HFFc6 (cell line): Measurements from ENCODE around the gene SMARCAL1. TPM values are rescaled to one million over a fixed set of nuclear protein-coding genes. Genes with fewer than 3 reads are reported as not detected.

Source experiments
- DNase-seq: peaks from one replicate; pipeline ENCODE4 v3.0.0-alpha.2; 2018
- H3K27ac Mint-ChIP-seq: 2 replicates; pipeline ENCODE4 v1.8.0; 2020; ENCODE audit warnings: mild to moderate bottlenecking, mixed read lengths
- H3K27me3 Mint-ChIP-seq: 2 replicates; pipeline ENCODE4 v1.8.0; 2021; ENCODE audit warnings: mild to moderate bottlenecking, moderate library complexity, mixed read lengths; ENCODE audit not compliant: insufficient read depth
- H3K36me3 Mint-ChIP-seq: 2 replicates; pipeline ENCODE4 v1.8.0; 2021; ENCODE audit warnings: low read depth, mixed read lengths
- H3K4me1 Mint-ChIP-seq: 2 replicates; pipeline ENCODE4 v1.8.0; 2020; ENCODE audit warnings: low read depth, mixed read lengths
- H3K4me3 Mint-ChIP-seq: 2 replicates; pipeline ENCODE4 v1.8.0; 2020; ENCODE audit warnings: mild to moderate bottlenecking, moderate library complexity, mixed read lengths
- H3K9me3 Mint-ChIP-seq: 2 replicates; pipeline ENCODE4 v1.8.0; 2020; ENCODE audit warnings: mild to moderate bottlenecking, mixed read lengths
- total RNA-seq, 6 experiments: library from RNA; stranded (reverse); fragmentation: NEBNext Ultra II Directional; extraction: Animal tissue kit (Norgen Biotek cat#: 25700); gene quantifications; 2 replicates in 1 of 6; 3 replicates in 5 of 6; pipeline ENCODE4 v1.2.3, GENCODE V29; 2021
- TF ChIP-seq, protein P1 (sequence below): fragments of 200-600 bp; sonication (generic); IDR thresholded peaks from 2 replicates; pipeline ENCODE4 v1.5.0; 2021; ENCODE audit warnings: antibody characterized with exemption, mild to moderate bottlenecking

The SMARCAL1 gene
- total RNA-seq, 6 experiments from 2014 or later, result 25.6 to 33.1 (median 32.1) TPM

DNA sequence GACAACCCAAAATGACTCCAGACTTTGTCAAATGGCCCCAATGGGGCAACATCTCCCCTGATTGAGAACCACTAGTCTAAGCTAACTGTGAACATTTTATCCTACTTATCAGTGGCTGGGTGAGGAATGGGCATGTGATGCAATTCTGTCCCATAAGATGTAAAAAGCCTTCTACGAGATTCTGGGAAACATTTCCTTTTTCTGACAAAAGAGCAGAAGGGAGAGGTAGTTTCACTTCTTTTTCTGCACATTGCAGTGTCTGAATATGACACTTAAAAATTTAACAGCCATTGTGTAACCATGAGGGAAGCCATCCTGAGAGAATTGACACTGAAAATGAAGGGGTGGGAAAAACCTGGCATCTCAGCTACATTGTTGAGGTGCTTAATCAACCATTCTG is 22.7 kb upstream of the SMARCAL1 start:
- TF ChIP-seq, protein P1, sequence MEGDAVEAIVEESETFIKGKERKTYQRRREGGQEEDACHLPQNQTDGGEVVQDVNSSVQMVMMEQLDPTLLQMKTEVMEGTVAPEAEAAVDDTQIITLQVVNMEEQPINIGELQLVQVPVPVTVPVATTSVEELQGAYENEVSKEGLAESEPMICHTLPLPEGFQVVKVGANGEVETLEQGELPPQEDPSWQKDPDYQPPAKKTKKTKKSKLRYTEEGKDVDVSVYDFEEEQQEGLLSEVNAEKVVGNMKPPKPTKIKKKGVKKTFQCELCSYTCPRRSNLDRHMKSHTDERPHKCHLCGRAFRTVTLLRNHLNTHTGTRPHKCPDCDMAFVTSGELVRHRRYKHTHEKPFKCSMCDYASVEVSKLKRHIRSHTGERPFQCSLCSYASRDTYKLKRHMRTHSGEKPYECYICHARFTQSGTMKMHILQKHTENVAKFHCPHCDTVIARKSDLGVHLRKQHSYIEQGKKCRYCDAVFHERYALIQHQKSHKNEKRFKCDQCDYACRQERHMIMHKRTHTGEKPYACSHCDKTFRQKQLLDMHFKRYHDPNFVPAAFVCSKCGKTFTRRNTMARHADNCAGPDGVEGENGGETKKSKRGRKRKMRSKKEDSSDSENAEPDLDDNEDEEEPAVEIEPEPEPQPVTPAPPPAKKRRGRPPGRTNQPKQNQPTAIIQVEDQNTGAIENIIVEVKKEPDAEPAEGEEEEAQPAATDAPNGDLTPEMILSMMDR, result no peak
- Mint-ChIP-seq H3K27ac (no peak overlapping the region), H3K4me1 (peaks cover 17% of the 10 kb centered on the region), H3K9me3 (no peaks in the 10 kb centered on the region), H3K27me3 (no peaks in the 10 kb centered on the region; the same call in 1 of the 2 replicates), H3K4me3 (no peak overlapping the region), H3K36me3 (no peaks in the 10 kb centered on the region)
- DNase-seq, result no peak

DNA sequence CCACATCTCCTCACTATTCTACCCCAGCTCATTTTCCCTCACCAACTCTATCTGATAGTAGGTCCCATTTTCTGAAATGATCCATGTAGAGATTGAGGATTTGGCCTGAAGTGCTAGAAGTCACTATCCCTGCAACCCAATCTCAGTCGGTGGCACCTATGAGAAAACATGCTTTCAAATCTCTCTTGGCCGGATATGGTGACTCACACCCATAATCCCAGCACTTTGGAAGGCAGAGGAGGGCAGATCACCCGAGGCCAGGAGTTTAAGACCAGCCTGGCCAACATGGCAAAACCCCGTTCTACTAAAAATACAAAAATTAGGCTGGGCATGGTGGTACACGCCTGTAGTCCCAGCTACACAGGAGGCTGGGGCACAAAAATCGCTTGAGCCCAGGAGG is 20.9 kb upstream of the SMARCAL1 start:
- peaks cover 8% of the 10 kb centered on the region for H3K4me1 Mint-ChIP-seq
- DNase-seq, result peak; percentile 30
- TF ChIP-seq, protein P1, result no peak
- H3K9me3 Mint-ChIP-seq, result no peaks in the 10 kb centered on the region
- no peaks in the 10 kb centered on the region for H3K36me3 Mint-ChIP-seq
- peaks cover 3% of the 10 kb centered on the region for H3K27me3 Mint-ChIP-seq
- peak overlapping the region; percentile 44 for H3K27ac Mint-ChIP-seq
- no peak overlapping the region for H3K4me3 Mint-ChIP-seq

DNA sequence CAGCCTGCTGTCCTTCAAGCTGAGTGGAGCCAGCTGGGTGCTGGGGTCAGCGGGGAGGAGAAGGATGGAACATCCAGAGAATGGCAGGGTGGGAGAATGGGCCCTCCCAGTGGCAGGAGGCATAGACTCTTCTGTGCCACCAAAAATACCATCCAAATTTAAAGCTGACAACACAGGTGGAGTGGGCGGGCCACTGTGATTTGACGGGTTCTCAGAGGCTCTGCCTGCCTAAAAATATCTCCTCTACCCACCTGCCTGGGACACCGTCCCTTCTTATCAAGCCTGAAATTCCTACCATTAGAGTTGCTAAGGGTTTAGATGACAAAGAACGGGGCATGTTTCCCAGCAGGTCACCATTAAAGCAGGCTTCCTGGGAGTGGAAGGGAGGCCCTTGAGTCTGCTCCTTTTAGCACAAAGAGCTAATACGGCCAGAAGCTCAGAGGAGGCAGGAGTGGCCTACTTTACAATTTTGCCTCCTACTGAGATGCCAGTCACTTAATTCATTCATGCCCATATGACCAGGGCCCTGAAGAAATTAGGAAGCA is 20.2 kb upstream of the SMARCAL1 start:
- no peak overlapping the region for H3K4me3 Mint-ChIP-seq
- H3K27me3 Mint-ChIP-seq, result peaks cover 3% of the 10 kb centered on the region
- H3K36me3 Mint-ChIP-seq, result no peaks in the 10 kb centered on the region

DNA sequence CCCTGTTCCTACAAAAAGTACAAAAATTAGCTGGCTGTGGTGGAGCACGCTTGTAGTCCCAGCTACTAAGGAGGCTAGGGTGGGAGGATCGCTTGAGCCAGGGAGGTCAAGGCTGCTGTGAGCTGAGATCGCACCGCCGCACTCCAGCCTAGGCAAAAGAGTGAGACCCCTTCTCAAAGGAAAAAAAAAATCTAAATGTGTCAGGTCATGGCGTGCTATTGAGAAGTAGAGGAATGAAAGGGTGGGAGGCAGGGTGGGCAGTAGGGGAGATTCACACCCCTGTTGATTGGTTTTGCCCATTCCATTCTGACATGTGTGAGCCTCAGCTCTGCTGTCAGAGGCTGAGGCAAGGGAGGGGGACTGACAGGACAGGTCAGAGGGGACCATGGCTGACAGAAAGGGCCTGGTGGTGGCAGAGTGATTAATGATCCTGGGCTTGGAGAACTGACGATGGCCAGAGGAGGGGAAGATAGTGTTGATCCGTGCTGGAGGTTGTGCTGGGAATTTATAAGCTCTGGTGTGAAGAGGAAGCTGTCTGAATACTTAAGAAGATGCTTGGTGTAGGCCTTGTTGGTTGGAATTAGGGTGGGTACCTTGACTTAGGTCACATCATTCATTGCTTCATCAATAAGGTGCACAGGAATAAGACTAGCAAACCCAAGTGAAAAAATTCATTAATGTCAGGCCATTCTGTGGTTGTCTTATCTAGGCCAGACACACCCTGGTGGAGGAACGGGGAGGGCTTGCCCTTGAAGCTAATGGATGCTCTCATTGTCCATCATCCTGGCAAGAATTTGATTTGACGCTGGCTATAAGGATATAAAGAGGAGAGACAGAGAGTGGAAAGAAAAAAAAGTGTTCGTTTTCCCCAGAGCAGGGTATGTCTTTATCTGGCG is 19.1 kb upstream of the SMARCAL1 start:
- Mint-ChIP-seq H3K4me3 (no peak overlapping the region), H3K4me1 (peaks cover 8% of the 10 kb centered on the region), H3K27ac (no peak overlapping the region), H3K9me3 (no peaks in the 10 kb centered on the region), H3K36me3 (no peaks in the 10 kb centered on the region), H3K27me3 (peaks cover 3% of the 10 kb centered on the region)
- DNase-seq, result no peak
- TF ChIP-seq, protein P1, result no peak

More for the DNA sequence above, 20.2 kb upstream of the SMARCAL1 start:
- Mint-ChIP-seq H3K9me3 (no peaks in the 10 kb centered on the region), H3K4me1 (peaks cover 8% of the 10 kb centered on the region), H3K27ac (no peak overlapping the region)
- no peak for DNase-seq
- TF ChIP-seq, protein P1, result no peak

DNA sequence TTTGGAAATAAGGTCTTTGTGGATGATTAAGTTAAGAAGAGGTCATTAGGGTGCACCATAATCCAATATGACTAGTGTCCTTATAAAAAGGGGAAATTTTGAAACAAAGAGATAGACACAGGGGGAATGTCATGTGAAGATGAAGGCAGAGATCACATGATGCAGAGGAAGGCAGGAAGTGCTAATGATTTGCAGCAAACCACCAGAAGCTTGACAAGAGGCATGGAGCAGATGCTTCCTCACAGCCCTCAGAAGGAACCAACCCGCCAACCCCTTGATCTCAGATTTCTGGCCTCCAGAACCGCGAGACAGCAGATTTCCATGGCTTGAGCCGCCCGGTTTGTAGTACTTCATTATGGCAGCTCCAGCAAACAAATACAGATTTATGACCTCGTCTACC is 17.4 kb upstream of the SMARCAL1 start:
- TF ChIP-seq, protein P1, result no peak
- Mint-ChIP-seq H3K4me1 (peaks cover 8% of the 10 kb centered on the region), H3K36me3 (no peaks in the 10 kb centered on the region), H3K9me3 (no peaks in the 10 kb centered on the region), H3K27me3 (peaks cover 3% of the 10 kb centered on the region), H3K27ac (no peak overlapping the region), H3K4me3 (no peak overlapping the region)
- no peak for DNase-seq
